Measurements from ENCODE around the gene FAM9B.

Gene FAM9B

GRCh38 chrX:9071031-9071650 is 37.2 kb upstream of the FAM9B start:
- Histone ChIP-seq H3K36me3 (ENCODE audit: insufficient read depth) (no peaks in the 10 kb centered on the region), H3K4me3 (IDR thresholded peaks at IDR 0.05; ENCODE audit: insufficient read depth, low read depth, low read length) (no peak overlapping the region), H3K27ac (no peak overlapping the region), H3K79me2 (ENCODE audit: insufficient read depth, low read depth) (no peaks in the 10 kb centered on the region), H2AFZ (ENCODE audit: low read depth) (no peak overlapping the region), H3K27me3 (ENCODE audit: insufficient read depth, low read depth) (no peaks in the 10 kb centered on the region), H4K20me1 (ENCODE audit: insufficient read depth) (no peaks in the 10 kb centered on the region), H3K4me1 (ENCODE audit: low read depth, poor library complexity, severe bottlenecking) (no peaks in the 10 kb centered on the region), H3K9ac (no peak overlapping the region), H3K4me2 (no peak overlapping the region)
- TF ChIP-seq CTCF (conservative IDR thresholded peaks at IDR 0.05; ENCODE audit: low read depth, low read length) = no peak

- Histone ChIP-seq H3K4me3 (IDR thresholded peaks at IDR 0.05; ENCODE audit: insufficient read depth, low read depth, low read length) (no peak overlapping the region), H3K27me3 (ENCODE audit: insufficient read depth, low read depth) (no peaks in the 10 kb centered on the region), H3K36me3 (ENCODE audit: insufficient read depth) (no peaks in the 10 kb centered on the region), H2AFZ (ENCODE audit: low read depth) (no peak overlapping the region), H3K79me2 (ENCODE audit: insufficient read depth, low read depth) (no peaks in the 10 kb centered on the region), H3K4me2 (no peak overlapping the region), H3K4me1 (ENCODE audit: low read depth, poor library complexity, severe bottlenecking) (no peaks in the 10 kb centered on the region), H3K9ac (no peak overlapping the region), H4K20me1 (ENCODE audit: insufficient read depth) (no peaks in the 10 kb centered on the region), H3K27ac (no peak overlapping the region)
- TF ChIP-seq CTCF (conservative IDR thresholded peaks at IDR 0.05; ENCODE audit: low read depth, low read length) = no peak
These were observed 35.6 kb upstream of the FAM9B start for GRCh38 chrX:9069573-9069972.

GRCh38 chrX:9064694-9065093 is 30.8 kb upstream of the FAM9B start:
- no peak overlapping the region for H2AFZ ChIP-seq (ENCODE audit: low read depth)
- no peak for TF ChIP-seq CTCF (conservative IDR thresholded peaks at IDR 0.05; ENCODE audit: low read depth, low read length)
- H3K27ac ChIP-seq = no peak overlapping the region
- no peak overlapping the region for H3K4me3 ChIP-seq (IDR thresholded peaks at IDR 0.05; ENCODE audit: insufficient read depth, low read depth, low read length)
- H4K20me1 ChIP-seq (ENCODE audit: insufficient read depth) = no peaks in the 10 kb centered on the region
- no peak overlapping the region for H3K4me2 ChIP-seq
- no peak overlapping the region for H3K9ac ChIP-seq
- H3K36me3 ChIP-seq (ENCODE audit: insufficient read depth) = no peaks in the 10 kb centered on the region
- H3K79me2 ChIP-seq (ENCODE audit: insufficient read depth, low read depth) = no peaks in the 10 kb centered on the region
- no peaks in the 10 kb centered on the region for H3K4me1 ChIP-seq (ENCODE audit: low read depth, poor library complexity, severe bottlenecking)
- H3K27me3 ChIP-seq (ENCODE audit: insufficient read depth, low read depth) = no peaks in the 10 kb centered on the region

GRCh38 chrX:9062641-9063040 is 28.7 kb upstream of the FAM9B start:
- no peaks in the 10 kb centered on the region for H3K27me3 ChIP-seq (ENCODE audit: insufficient read depth, low read depth)
- H3K36me3 ChIP-seq (ENCODE audit: insufficient read depth) = no peaks in the 10 kb centered on the region
- no peaks in the 10 kb centered on the region for H4K20me1 ChIP-seq (ENCODE audit: insufficient read depth)
- H3K4me1 ChIP-seq (ENCODE audit: low read depth, poor library complexity, severe bottlenecking) = no peaks in the 10 kb centered on the region
- H3K4me2 ChIP-seq = no peak overlapping the region
- no peaks in the 10 kb centered on the region for H3K79me2 ChIP-seq (ENCODE audit: insufficient read depth, low read depth)
- TF ChIP-seq CTCF (conservative IDR thresholded peaks at IDR 0.05; ENCODE audit: low read depth, low read length) = no peak
- no peak overlapping the region for H3K9ac ChIP-seq
- no peak overlapping the region for H2AFZ ChIP-seq (ENCODE audit: low read depth)
- H3K27ac ChIP-seq = no peak overlapping the region
- H3K4me3 ChIP-seq (IDR thresholded peaks at IDR 0.05; ENCODE audit: insufficient read depth, low read depth, low read length) = no peak overlapping the region

Measured in KMS-11 (cell line).